GM20000 (cell line): Measurements from ENCODE around the gene PAIP1.
"Not testable (repeated sequence)": the region's sequence is repeated elsewhere in the genome, so short reads cannot be mapped to it uniquely, and the experiment has no call there.

Experiments
- DNase-seq: peaks from one replicate; pipeline ENCODE4 v3.0.0; 2012; ENCODE audit warnings: low spot score
- TF ChIP-seq, protein P1 (sequence below): IDR thresholded peaks from 2 replicates; pipeline ENCODE4 v1.5.1; 2012; ENCODE audit warnings: mild to moderate bottlenecking, control low read depth; ENCODE audit errors: extremely low read depth, missing control alignments

The PAIP1 gene

DNA sequence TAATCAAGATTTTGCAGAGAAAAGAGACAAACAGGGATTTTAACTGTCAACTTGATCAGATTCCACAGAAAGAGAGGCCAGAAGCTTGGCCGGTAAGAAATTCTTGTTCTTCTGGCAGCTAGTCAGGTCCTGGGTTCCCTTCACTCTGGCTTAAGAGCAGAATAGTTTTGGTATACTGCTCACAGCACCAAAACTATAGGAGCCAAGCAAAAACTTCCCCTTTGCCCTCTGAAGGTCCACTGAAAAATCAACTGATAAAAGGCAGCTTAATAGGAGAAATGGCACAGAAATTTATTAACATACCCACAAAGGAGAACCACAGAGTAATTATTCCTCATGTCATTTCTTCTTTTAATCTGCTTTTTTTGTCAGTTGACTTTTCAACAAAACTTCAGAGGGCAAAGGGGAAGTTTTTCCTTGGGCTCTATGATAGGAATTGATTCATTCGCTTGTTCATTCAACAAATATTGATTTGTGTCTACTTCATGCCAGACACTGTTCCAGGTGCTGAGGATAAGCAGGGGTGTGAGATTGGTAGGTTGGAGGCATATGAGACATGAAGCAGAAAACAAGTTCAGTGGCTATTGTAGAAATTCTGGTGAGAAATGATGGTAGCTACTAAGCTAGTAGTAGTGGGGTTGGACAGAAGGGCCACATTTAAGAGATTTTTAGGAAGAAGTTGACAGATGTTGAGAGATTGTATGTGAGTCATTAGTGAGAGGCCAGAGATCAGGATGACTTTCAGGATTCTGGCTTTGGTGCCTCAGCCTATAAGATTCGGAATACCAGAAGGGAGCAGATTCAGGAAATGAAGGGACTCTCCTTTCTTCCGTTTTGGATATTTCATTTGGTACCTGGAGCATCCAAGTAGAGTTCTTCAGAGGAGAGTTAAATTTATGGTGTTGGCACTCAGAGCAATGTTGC lies 25.5 kb upstream of the PAIP1 start:
- TF ChIP-seq, protein P1, sequence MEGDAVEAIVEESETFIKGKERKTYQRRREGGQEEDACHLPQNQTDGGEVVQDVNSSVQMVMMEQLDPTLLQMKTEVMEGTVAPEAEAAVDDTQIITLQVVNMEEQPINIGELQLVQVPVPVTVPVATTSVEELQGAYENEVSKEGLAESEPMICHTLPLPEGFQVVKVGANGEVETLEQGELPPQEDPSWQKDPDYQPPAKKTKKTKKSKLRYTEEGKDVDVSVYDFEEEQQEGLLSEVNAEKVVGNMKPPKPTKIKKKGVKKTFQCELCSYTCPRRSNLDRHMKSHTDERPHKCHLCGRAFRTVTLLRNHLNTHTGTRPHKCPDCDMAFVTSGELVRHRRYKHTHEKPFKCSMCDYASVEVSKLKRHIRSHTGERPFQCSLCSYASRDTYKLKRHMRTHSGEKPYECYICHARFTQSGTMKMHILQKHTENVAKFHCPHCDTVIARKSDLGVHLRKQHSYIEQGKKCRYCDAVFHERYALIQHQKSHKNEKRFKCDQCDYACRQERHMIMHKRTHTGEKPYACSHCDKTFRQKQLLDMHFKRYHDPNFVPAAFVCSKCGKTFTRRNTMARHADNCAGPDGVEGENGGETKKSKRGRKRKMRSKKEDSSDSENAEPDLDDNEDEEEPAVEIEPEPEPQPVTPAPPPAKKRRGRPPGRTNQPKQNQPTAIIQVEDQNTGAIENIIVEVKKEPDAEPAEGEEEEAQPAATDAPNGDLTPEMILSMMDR: no peak
- no peak for DNase-seq

DNA sequence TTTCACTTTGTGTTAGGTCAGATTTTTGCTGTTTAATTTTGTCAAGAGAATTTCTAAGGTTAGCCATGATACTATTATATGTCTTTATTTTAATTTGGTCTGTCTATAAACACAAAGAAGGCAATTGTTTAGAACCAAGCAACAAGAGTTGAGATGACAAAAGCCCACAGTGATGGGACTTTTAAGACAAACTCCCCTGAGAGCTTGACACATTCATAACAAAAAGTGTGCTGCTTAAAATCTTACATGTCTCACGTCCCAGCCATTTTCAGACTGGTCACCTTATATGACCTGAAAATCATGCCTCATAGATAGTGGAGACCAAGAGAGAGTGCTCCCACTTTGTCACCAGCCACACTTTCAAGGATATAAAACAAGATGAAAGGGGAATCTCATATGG lies 24.5 kb upstream of the PAIP1 start:
- no peak for DNase-seq

DNA sequence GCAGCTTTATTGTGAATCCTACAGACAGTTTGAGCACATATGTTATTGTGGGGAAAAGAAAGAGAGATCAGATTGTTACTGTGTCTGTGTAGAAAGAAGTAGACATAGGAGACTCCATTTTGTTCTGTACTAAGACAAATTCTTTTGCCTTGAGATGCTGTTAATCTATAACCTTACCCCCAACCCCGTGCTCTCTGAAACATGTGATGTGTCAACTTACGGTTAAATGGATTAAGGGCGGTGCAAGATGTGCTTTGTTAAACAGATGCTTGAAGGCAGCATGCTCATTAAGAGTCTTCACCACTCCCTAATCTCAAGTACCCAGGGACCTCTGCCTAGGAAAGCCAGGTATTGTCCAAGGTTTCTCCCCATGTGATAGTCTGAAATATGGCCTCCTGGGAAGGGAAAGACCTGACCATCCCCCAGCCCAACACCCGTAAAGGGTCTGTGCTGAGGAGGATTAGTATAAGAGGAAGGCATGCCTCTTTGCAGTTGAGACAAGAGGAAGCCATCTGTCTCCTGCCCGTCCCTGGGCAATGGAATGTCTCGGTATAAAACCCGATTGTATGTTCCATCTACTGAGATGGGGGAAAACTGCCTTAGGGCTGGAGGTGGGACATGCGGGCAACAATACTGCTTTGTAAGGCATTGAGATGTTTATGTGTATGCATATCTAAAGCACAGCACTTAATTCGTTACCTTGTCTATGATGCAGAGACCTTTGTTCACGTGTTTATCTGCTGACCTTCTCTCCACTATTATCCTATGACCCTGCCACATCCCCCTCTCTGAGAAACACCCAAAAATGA lies 23.7 kb upstream of the PAIP1 start:
- not testable (repeated sequence) for DNase-seq

More for the DNA sequence above, 24.5 kb upstream of the PAIP1 start:
- TF ChIP-seq, protein P1: no peak

DNA sequence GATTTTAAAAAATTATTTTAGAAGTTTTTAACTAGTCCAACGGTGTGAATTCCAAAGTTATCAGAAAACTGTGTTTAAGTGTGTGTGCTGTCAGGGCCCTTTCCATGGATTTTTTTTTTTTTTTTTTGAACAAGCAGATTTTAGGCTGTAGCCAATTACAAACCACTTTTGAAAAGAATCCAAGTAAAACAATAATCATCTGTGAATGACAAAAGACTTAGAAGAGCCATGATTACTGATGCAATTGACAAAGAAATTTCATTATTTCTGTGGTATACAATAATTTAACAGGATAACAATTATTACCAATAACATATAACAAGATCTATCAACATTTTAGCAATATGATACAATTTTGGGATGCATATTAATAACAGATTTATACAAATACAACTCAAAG lies 16.2 kb upstream of the PAIP1 start:
- DNase-seq: no peak
- TF ChIP-seq, protein P1: no peak

DNA sequence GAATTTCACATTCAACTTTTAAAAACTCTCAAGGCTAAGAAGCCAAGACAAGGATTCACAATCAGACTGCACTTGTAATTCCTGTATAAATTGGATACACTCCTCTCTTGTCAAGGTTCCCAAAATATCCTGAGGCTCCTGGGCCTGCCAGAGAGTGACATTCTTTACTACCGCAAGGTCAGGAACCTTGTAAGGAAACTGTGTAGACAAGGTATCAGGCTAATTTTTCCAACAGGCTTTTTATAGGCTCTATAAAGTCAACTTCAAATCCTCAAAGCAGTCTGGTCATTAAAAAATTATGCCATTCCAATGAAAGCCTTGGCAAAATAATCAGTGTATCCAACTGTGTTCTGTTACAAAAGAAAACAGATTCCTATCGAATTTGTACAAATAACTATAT lies 15.5 kb upstream of the PAIP1 start:
- TF ChIP-seq, protein P1: no peak
- no peak for DNase-seq

DNA sequence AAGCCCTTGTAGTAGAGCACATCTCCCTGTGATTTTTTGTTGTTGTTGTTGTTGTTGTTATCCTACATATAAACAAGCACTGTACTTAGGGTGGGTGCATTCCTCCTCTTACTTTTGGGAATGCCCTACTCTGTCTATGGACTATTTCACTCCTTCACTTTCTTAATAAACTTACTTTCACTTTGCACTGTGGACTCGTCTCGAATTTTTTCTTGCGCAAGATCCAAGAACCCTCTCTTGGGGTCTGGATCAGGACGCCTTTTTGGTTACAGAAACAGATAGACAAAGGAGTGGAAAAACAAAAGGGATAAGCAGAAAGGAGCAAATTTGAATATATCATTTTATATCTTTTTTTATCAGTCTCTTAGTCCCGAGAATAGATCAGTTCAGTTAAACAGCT lies 14.4 kb upstream of the PAIP1 start:
- TF ChIP-seq, protein P1: no peak
- no peak for DNase-seq

DNA sequence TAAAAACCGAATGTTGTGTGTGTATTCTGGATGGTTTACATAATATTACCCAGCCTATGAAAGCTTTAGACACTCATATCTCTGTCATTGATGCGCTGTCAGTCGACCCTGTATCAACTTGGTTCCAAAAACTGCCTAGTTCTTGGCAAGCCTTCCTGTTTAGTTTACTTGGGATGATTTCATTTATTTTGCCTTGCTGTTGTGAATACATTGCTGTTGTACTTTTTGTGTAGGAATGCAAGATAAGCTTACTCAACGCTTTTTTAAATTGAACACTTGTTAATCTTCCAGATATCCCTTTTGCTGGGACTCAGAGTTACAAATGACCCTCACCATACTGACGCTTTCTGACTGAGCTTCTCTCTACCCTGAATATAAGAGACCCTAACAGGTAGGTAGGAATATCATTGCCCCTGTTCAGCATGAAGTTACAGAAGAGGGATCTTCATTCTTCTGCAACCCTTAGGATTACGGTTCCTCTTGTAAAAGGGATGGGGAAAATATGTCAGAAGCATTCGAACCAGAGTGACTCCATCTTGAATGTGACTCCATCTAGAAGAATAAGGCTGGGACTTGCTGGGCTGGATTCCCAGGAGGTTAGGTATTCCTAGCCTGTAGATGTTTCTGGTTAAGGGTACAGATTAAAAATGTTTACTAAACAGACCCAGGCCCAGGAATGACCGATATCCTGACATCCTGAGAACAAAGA lies 13.7 kb upstream of the PAIP1 start:
- no peak for DNase-seq
- TF ChIP-seq, protein P1: no peak
